Central memory CD8-positive, alpha-beta T cell (primary cell): Measurements from ENCODE around the gene AGPAT3.

Source experiments
- ATAC-seq: fragments of 150-1000 bp; cut with Tn5 transposase; replicated peaks from 2 replicates; pipeline ENCODE4 v1.10.0; 2022; ENCODE audit warnings: mild to moderate bottlenecking, moderate FRiP score, moderate number of reproducible peaks; ENCODE audit not compliant: poor library complexity, severe bottlenecking; ENCODE audit errors: extremely low read depth
- DNase-seq, 2 donors: peaks; one replicate each; pipeline ENCODE4 v3.0.0; 2021; ENCODE audit warnings: low spot score in 2 of 2
- H3K27ac Mint-ChIP-seq: one replicate; pipeline ENCODE4 v1.8.0; 2022; ENCODE audit warnings: low read depth, mild to moderate bottlenecking, moderate library complexity, mixed read lengths
- H3K27me3 Mint-ChIP-seq: one replicate; pipeline ENCODE4 v1.8.0; 2022; ENCODE audit warnings: mixed read lengths
- H3K36me3 Mint-ChIP-seq: one replicate; pipeline ENCODE4 v1.8.0; 2022; ENCODE audit warnings: mild to moderate bottlenecking, moderate library complexity, mixed read lengths; ENCODE audit not compliant: insufficient read depth
- H3K4me1 Mint-ChIP-seq: one replicate; pipeline ENCODE4 v1.8.0; 2022; ENCODE audit warnings: mixed read lengths
- H3K4me3 Mint-ChIP-seq: one replicate; pipeline ENCODE4 v1.8.0; 2022; ENCODE audit warnings: mild to moderate bottlenecking, moderate library complexity, mixed read lengths
- H3K9me3 Mint-ChIP-seq: one replicate; pipeline ENCODE4 v1.8.0; 2022; ENCODE audit warnings: mixed read lengths

The AGPAT3 gene

GRCh38 chr21:43959231-43960116 is 94.5 kb downstream of the AGPAT3 start:
- Mint-ChIP-seq H3K4me3 (no peak overlapping the region), H3K27ac (no peak overlapping the region), H3K4me1 (peaks cover 6% of the 10 kb centered on the region), H3K9me3 (no peaks in the 10 kb centered on the region), H3K27me3 (no peaks in the 10 kb centered on the region), H3K36me3 (peaks cover 10% of the 10 kb centered on the region)
- no peak for ATAC-seq
- no peak for DNase-seq

GRCh38 chr21:43961382-43961909 is 96.4 kb downstream of the AGPAT3 start:
- Mint-ChIP-seq H3K27me3 (no peaks in the 10 kb centered on the region), H3K27ac (no peak overlapping the region), H3K36me3 (peaks cover 10% of the 10 kb centered on the region), H3K4me1 (peaks cover 6% of the 10 kb centered on the region), H3K9me3 (no peaks in the 10 kb centered on the region), H3K4me3 (no peak overlapping the region)
- ATAC-seq (no peak), DNase-seq (no peak)

DNA sequence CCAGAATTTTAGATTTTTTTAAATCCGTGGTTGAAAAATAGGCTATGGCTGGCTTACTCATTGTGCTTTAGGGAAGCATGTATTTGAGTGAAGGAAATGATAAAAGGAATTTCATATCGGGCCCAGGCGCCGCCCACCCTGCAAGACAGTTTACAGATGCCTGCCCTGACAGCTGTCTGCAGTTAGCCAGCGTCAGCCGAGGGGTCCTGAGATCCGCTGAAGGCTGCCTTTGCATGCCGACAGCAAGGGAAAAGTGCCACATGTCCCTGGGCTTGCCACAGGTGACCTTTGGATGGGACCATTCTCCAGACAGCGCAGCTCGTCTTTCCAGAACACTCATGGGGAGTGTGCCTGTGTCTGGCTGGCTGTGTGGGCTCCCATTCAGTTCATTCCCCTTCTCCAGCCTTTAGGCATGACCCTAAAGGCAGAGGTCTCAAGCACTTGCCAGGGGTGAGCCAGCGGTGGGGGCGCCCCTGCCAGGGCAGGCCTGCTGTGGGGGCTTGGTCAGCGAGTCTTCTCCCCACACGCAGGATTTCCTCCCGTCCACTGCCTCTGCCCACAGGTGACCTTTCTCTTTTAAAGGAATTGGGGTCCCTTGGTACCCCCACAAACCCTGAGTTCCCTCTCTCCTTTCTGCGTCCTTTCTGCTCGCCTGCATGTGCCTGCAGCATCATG is 101.0 kb downstream of the AGPAT3 start:
- Mint-ChIP-seq H3K9me3 (no peaks in the 10 kb centered on the region), H3K27me3 (no peaks in the 10 kb centered on the region), H3K36me3 (peaks cover 26% of the 10 kb centered on the region), H3K4me3 (no peak overlapping the region), H3K27ac (no peak overlapping the region), H3K4me1 (peaks cover 6% of the 10 kb centered on the region)
- DNase-seq, result no peak
- ATAC-seq, result no peak

- H3K27ac Mint-ChIP-seq, result no peak overlapping the region
- peaks cover 32% of the 10 kb centered on the region for H3K36me3 Mint-ChIP-seq
- ATAC-seq (no peak), DNase-seq (no peak)
- H3K4me3 Mint-ChIP-seq, result no peak overlapping the region
- H3K9me3 Mint-ChIP-seq, result no peaks in the 10 kb centered on the region
- H3K4me1 Mint-ChIP-seq, result peaks cover 6% of the 10 kb centered on the region
- H3K27me3 Mint-ChIP-seq, result no peaks in the 10 kb centered on the region
Observed at GRCh38 chr21:43966946-43967512, 102.0 kb downstream of the AGPAT3 start.

- no peak overlapping the region for H3K4me3 Mint-ChIP-seq
Observed at GRCh38 chr21:43967981-43968380, 103.0 kb downstream of the AGPAT3 start.

GRCh38 chr21:43968410-43969114 is 103.5 kb downstream of the AGPAT3 start:
- Mint-ChIP-seq H3K4me3 (no peak overlapping the region), H3K27me3 (no peaks in the 10 kb centered on the region), H3K9me3 (no peaks in the 10 kb centered on the region), H3K4me1 (no peaks in the 10 kb centered on the region), H3K36me3 (peaks cover 32% of the 10 kb centered on the region), H3K27ac (no peak overlapping the region)
- DNase-seq (no peak), ATAC-seq (no peak)

More at GRCh38 chr21:43967981-43968380, 103.0 kb downstream of the AGPAT3 start:
- Mint-ChIP-seq H3K27ac (no peak overlapping the region), H3K4me1 (peaks cover 3% of the 10 kb centered on the region), H3K27me3 (no peaks in the 10 kb centered on the region), H3K9me3 (no peaks in the 10 kb centered on the region), H3K36me3 (peaks cover 33% of the 10 kb centered on the region)
- no peak for ATAC-seq
- no peak for DNase-seq

DNA sequence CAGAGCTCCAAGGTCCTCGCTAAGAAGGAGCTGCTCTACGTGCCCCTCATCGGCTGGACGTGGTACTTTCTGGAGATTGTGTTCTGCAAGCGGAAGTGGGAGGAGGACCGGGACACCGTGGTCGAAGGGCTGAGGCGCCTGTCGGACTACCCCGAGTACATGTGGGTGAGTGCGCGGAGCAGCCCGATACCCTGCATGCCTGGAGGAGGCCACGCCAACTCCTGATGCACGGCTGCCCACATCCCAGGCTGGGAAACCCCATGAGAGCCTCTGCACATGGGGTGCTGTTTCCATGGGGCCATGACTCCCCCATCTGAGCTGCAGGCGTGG is 104.1 kb downstream of the AGPAT3 start:
- Mint-ChIP-seq H3K4me1 (peaks cover 2% of the 10 kb centered on the region), H3K27me3 (no peaks in the 10 kb centered on the region), H3K9me3 (no peaks in the 10 kb centered on the region), H3K36me3 (peaks cover 34% of the 10 kb centered on the region), H3K27ac (no peak overlapping the region), H3K4me3 (no peak overlapping the region)
- ATAC-seq, result no peak
- no peak for DNase-seq

DNA sequence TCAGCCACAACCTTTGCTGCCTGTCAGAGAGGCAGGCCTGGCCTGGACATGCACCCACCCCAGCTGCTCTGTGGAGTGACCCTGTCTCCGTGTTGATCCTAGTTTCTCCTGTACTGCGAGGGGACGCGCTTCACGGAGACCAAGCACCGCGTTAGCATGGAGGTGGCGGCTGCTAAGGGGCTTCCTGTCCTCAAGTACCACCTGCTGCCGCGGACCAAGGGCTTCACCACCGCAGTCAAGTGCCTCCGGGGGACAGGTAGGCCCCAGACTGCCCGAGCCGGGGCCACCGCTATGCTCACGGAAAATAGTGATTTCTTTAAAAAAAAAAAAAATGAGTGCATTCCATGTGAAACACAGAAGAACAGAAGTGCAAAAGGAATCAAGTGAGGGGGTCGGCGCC is 105.5 kb downstream of the AGPAT3 start:
- H3K4me3 Mint-ChIP-seq, result no peak overlapping the region
- no peak for ATAC-seq
- H3K36me3 Mint-ChIP-seq, result peaks cover 33% of the 10 kb centered on the region
- H3K27me3 Mint-ChIP-seq, result no peaks in the 10 kb centered on the region
- no peak for DNase-seq
- H3K27ac Mint-ChIP-seq, result no peak overlapping the region
- H3K9me3 Mint-ChIP-seq, result no peaks in the 10 kb centered on the region
- H3K4me1 Mint-ChIP-seq, result peaks cover 14% of the 10 kb centered on the region

DNA sequence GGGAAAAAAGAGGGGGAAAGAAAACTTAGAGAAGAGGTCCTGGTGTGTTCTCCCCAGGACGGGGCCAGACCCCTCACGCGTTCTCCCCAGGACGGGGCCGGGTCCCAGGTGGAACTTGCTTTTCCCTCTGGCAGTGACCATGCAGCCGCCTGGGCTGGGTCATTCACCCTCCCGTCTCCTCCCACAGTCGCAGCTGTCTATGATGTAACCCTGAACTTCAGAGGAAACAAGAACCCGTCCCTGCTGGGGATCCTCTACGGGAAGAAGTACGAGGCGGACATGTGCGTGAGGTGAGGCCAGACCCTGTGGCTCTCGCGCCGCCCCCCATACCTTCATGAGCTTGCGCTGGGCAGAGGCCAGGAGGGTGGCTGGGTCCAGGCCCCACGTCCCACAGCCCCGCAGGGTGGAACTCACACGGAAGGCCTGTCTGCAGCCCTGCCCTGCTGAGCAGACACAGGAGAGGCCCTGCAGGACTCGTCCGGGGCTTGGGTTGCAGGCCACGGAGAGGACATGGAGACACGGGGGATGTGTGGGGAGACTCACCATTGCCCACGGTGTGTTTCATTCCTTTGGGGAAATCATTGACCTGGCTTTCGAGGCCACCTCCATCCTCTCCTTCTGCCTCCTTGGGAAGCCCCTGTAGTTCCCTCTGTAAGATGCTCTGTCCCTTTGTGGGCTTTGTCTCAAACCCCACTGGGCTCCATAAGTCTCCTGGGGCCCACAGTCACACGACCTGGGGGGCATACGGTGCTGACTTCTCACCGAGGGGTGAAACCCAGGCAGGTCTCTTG is 106.4 kb downstream of the AGPAT3 start:
- H3K27me3 Mint-ChIP-seq, result no peaks in the 10 kb centered on the region
- ATAC-seq (no peak), DNase-seq (no peak)
- H3K27ac Mint-ChIP-seq, result no peak overlapping the region
- no peak overlapping the region for H3K4me3 Mint-ChIP-seq
- H3K4me1 Mint-ChIP-seq, result peaks cover 14% of the 10 kb centered on the region
- H3K9me3 Mint-ChIP-seq, result no peaks in the 10 kb centered on the region
- H3K36me3 Mint-ChIP-seq, result peaks cover 30% of the 10 kb centered on the region

DNA sequence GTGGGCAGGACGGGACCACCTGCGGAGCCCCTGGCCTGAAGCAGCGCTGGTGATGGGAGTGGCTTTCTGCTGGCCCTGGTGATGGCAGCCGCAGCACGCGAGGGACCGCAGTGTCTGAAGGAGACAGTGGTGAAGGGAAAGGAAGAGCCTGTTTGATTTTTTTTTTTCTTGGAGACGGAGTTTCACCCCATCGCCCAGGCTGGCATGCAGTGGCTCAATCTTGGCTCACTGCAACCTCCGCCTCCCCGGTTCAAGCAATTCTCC is 106.9 kb downstream of the AGPAT3 start:
- ATAC-seq, result no peak
- Mint-ChIP-seq H3K9me3 (no peaks in the 10 kb centered on the region), H3K27me3 (no peaks in the 10 kb centered on the region), H3K4me1 (peaks cover 14% of the 10 kb centered on the region), H3K4me3 (no peak overlapping the region), H3K36me3 (peaks cover 30% of the 10 kb centered on the region), H3K27ac (no peak overlapping the region)
- DNase-seq, result no peak

DNA sequence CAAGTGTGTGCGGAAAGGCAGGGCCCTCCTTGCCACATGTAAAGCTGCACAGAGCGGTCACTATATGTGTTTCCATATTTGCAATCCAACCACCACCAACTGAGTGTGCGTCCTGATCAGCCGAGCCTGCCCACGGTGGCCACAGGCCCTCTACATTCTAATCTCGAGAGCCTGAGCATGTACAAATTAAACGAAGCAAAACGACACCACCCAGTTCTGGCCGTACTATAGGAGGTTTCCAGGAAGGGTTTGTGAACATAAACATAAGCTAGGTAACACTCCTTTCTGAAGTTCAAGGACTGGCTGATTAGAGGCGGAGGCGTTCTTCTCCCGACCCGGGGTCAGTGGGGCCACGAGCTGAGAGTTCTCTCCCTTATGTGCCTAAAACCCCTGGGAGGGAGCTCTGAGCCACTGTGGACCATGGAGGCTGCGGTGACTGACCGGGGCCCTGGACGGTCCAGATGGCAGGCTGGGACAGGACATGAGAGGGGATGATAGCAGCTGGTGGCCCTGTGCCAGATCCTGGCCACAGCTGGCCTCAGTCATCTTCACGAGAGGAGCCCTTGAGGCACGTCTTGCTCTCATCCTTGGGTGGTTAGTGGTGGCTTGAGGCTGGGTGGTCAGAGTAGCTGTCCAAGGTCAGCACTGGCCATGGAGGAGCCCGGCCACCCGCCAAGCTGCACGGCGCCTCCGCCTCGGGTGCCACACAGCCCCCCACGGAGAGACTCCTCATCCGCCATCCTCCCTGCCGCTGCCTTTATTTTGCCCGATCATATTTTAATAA is 108.0 kb downstream of the AGPAT3 start:
- Mint-ChIP-seq H3K4me3 (no peak overlapping the region), H3K36me3 (peaks cover 32% of the 10 kb centered on the region), H3K27me3 (no peaks in the 10 kb centered on the region), H3K27ac (no peak overlapping the region), H3K9me3 (no peaks in the 10 kb centered on the region), H3K4me1 (peaks cover 14% of the 10 kb centered on the region)
- no peak for DNase-seq
- ATAC-seq, result no peak
